Gastroesophageal sphincter (tissue), 3 donors: ENCODE measurements around the gene CACNA1A.

Experiments
- CTCF ChIP-seq, 4 experiments: fragments of 200-600 bp in 2 of 4; fragments of 450-650 bp in 2 of 4; sonication (generic) in 1 of 4; IDR thresholded peaks; one replicate each; pipeline ENCODE4 v1.5.1; 2017 to 2019; ENCODE audit warnings: antibody characterized with exemption in 4 of 4, mild to moderate bottlenecking in 2 of 4, moderate library complexity in 2 of 4
- EP300 ChIP-seq: sonication (generic); formaldehyde crosslinking; IDR thresholded peaks from one replicate; pipeline ENCODE4 v1.6.1; 2017; ENCODE audit warnings: antibody characterized with exemption, mild to moderate bottlenecking
- POLR2A ChIP-seq, 2 donors: fragments of 450-650 bp; IDR thresholded peaks; one replicate each; pipeline ENCODE4 v1.6.1; 2017; ENCODE audit warnings: antibody characterized with exemption in 2 of 2, mild to moderate bottlenecking in 2 of 2, moderate library complexity in 1 of 2

- TF ChIP-seq POLR2A (IDR thresholded peaks at IDR 0.05) (no peak), CTCF (IDR thresholded peaks at IDR 0.05) (no peak), EP300 (no peak)
These were observed 215.5 kb downstream of the CACNA1A start for GRCh38 chr19:13290741-13291140.
